OCI-LY3 (cell line): ENCODE measurements around the gene NDUFA8.

Source experiments
- H2AFZ ChIP-seq: fragments of 200-600, 300-600 bp; shearing (Covaris generic); 2 replicates; pipeline ENCODE4 v1.6.0; 2014; ENCODE audit warnings: antibody characterized with exemption, low read depth, low read length
- H3K27ac ChIP-seq: fragments of 200-600, 300-600 bp; sonication (generic); 2 replicates; pipeline ENCODE4 v1.5.1; 2014; ENCODE audit warnings: mild to moderate bottlenecking, low read length, moderate library complexity, mixed read lengths
- H3K27me3 ChIP-seq: fragments of 200-600, 300-600 bp; sonication (generic); 2 replicates; pipeline ENCODE4 v1.6.1; 2014; ENCODE audit warnings: low read depth, low read length, mixed read lengths
- H3K36me3 ChIP-seq: fragments of 200-600, 300-600 bp; sonication (generic); replicated peaks from 2 replicates; pipeline ENCODE3; 2014; ENCODE audit warnings: low read depth, low read length, mixed read lengths
- H3K4me1 ChIP-seq: fragments of 300-600, 200-600 bp; sonication (generic); 2 replicates; pipeline ENCODE4 v1.6.1; 2014; ENCODE audit warnings: low read length, mixed read lengths
- H3K4me2 ChIP-seq: fragments of 200-600, 300-600 bp; sonication (generic); 2 replicates; pipeline ENCODE4 v1.6.1; 2014; ENCODE audit warnings: low read length, mixed read lengths
- H3K4me3 ChIP-seq: fragments of 300-600, 200-600 bp; sonication (generic); 2 replicates; pipeline ENCODE4 v1.5.1; 2014; ENCODE audit warnings: antibody characterized with exemption, mild to moderate bottlenecking, low read length, moderate library complexity
- H3K79me2 ChIP-seq: fragments of 300-600, 200-600 bp; shearing (Covaris generic); 2 replicates; pipeline ENCODE4 v1.6.1; 2014; ENCODE audit warnings: mild to moderate bottlenecking, low read length, mixed read lengths
- H3K9ac ChIP-seq: fragments of 300-600, 200-600 bp; shearing (Covaris generic); 2 replicates; pipeline ENCODE4 v1.6.0; 2014; ENCODE audit warnings: mild to moderate bottlenecking, low read length, moderate library complexity
- H3K9me3 ChIP-seq: fragments of 200-600, 300-600 bp; shearing (Covaris generic); 2 replicates; pipeline ENCODE4 v1.6.1; 2014; ENCODE audit warnings: low read length, mixed read lengths; ENCODE audit not compliant: insufficient read depth
- H4K20me1 ChIP-seq: fragments of 200-600, 300-600 bp; sonication (generic); 2 replicates; pipeline ENCODE4 v1.6.1; 2016; ENCODE audit warnings: low read length, mixed read lengths; ENCODE audit not compliant: insufficient read depth
- CTCF ChIP-seq: fragments of 200-600, 300-600 bp; sonication (generic); IDR thresholded peaks from 2 replicates; pipeline ENCODE4 v1.5.1; 2014; ENCODE audit warnings: antibody characterized with exemption, low read length, low read depth
- EZH2phosphoT487 ChIP-seq: fragments of 200-600 bp; shearing (Covaris generic); IDR thresholded peaks from 2 replicates; pipeline ENCODE4 v1.6.1; 2018; ENCODE audit warnings: antibody characterized with exemption, mixed run types, low read depth

NDUFA8 gene

GRCh38 chr9:122128007-122128968 is 31.3 kb downstream of the NDUFA8 start:
- Histone ChIP-seq H3K9me3 (no peaks in the 10 kb centered on the region), H3K9ac (no peak overlapping the region), H3K36me3 (no peaks in the 10 kb centered on the region), H3K4me2 (no peak overlapping the region), H3K4me3 (no peak overlapping the region), H4K20me1 (no peaks in the 10 kb centered on the region), H3K27ac (no peak overlapping the region), H3K27me3 (0 out of 2 replicates have a peak, but pooled peaks cover 8% of the 10 kb centered on the region), H3K79me2 (no peaks in the 10 kb centered on the region), H2AFZ (no peak overlapping the region), H3K4me1 (peaks cover 7% of the 10 kb centered on the region; the same call in 1 of the 2 replicates)
- no peak for TF ChIP-seq EZH2phosphoT487

- peaks cover 13% of the 10 kb centered on the region for H3K4me1 ChIP-seq
- H4K20me1 ChIP-seq = no peaks in the 10 kb centered on the region
- no peaks in the 10 kb centered on the region for H3K36me3 ChIP-seq
- no peaks in the 10 kb centered on the region for H3K9me3 ChIP-seq
- H3K27ac ChIP-seq = no peak overlapping the region
- H3K9ac ChIP-seq = no peak overlapping the region
- no peak for TF ChIP-seq CTCF
- TF ChIP-seq EZH2phosphoT487 = no peak
- no peaks in the 10 kb centered on the region for H3K79me2 ChIP-seq
- H2AFZ ChIP-seq = 0 out of 2 replicates have a peak overlapping the region, but pooled peaks have one; percentile 47
- H3K4me3 ChIP-seq = peak overlapping the region; percentile 72
- H3K27me3 ChIP-seq = 0 out of 2 replicates have a peak, but pooled peaks cover 8% of the 10 kb centered on the region
- H3K4me2 ChIP-seq = peak overlapping the region; percentile 71
These were observed 32.2 kb downstream of the NDUFA8 start for GRCh38 chr9:122127396-122127798.

DNA sequence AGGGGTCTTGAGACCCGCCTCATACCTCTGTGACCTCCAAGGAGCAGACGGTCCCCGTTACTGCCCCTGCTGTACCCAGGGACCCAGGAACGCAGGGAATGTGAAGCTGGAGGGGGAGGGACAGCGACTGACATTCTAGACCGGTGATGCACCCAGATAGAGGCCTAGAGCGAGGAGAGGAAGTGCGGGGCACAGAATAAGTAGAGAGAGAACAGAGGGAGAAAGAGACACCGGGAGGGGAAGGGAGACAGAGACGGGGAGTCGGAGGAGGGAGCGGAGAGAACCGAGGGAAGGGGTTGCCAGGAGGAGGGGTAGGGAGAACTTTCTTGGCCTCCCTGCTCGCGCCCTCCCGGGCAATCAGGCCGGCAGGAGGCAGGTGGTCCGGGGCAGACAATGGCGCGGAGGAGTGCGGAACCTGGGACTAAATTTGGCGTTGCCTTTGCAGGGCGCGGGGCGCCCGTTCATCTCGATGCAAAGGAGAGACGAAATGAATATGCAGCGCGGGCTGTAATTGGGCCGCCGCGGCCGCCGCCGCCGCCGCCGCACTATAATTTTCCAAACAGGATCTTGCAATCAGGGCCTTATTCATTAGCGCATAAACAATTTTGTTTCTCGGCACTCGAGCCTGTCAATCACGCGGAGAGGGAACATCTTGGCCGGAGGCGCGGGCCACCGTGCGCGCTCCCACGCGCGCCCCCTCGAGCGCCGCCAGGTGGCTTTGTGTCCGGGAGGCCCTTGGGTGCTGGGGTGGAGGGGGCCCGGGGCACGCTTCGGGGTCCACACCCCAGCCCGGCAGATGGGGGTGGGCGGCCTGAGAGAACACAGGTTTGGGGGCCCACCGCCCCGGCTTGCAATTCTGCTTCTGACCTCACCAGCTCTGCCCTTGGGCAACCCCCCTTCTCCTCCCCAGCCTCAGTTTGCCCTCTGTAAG is 33.0 kb downstream of the NDUFA8 start:
- H3K9me3 ChIP-seq = no peaks in the 10 kb centered on the region
- peak overlapping the region; percentile 47 for H2AFZ ChIP-seq
- H3K27me3 ChIP-seq = 0 out of 2 replicates have a peak, but pooled peaks cover 8% of the 10 kb centered on the region
- H3K4me3 ChIP-seq = peak overlapping the region; percentile 72
- no peak overlapping the region for H3K27ac ChIP-seq
- peak overlapping the region; percentile 71 for H3K4me2 ChIP-seq
- no peaks in the 10 kb centered on the region for H4K20me1 ChIP-seq
- H3K36me3 ChIP-seq = no peaks in the 10 kb centered on the region
- peak overlapping the region; percentile 22; the same call in 1 of the 2 replicates for H3K9ac ChIP-seq
- TF ChIP-seq EZH2phosphoT487 (no peak), CTCF (no peak)
- peaks cover 13% of the 10 kb centered on the region for H3K4me1 ChIP-seq
- no peaks in the 10 kb centered on the region for H3K79me2 ChIP-seq

DNA sequence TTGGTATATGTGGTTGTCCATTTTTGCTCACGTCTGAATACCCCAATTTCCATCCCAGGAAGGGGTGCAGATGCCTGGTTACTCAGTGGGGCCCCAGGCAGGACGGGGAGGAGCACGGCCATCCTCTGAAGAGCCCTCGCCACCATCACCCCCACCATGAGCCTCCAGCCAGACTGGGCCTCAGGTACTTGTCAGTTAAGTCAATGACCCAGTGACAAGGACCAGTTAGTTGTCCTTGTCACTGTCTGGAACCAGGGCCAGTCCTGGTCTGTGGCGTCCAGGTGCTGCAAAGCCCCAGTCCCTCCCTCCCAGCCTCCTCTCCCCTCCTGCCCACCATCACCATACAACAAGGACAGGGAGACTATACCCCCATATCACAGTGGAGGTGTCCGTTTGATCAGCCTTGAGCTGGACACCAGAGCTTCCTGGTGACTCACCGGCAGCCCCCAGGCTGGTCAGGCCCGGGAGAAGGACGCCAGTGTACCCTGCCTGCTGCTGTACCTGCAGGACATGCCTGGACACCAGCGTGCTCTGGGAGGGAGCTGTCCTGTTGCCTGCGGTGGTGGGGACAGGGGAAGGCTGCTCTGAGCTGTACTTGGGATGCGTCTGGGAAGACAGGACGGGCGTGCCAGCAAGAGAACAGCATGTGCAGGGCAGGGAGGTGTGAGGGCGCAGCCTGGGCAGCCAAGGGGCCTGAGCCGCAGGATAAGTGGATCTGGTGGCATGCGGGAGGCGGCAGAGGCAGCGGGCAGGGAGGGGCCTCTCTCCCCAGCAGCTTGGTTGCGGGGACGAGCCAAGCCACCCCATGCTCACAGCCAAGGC is 33.9 kb downstream of the NDUFA8 start:
- H3K36me3 ChIP-seq = no peaks in the 10 kb centered on the region
- H2AFZ ChIP-seq = peak overlapping the region; percentile 47
- H4K20me1 ChIP-seq = no peaks in the 10 kb centered on the region
- peak overlapping the region; percentile 71 for H3K4me2 ChIP-seq
- 0 out of 2 replicates have a peak, but pooled peaks cover 8% of the 10 kb centered on the region for H3K27me3 ChIP-seq
- H3K4me3 ChIP-seq = peak overlapping the region; percentile 72
- no peaks in the 10 kb centered on the region for H3K79me2 ChIP-seq
- no peak overlapping the region for H3K27ac ChIP-seq
- H3K4me1 ChIP-seq = peaks cover 13% of the 10 kb centered on the region
- no peak overlapping the region for H3K9ac ChIP-seq
- TF ChIP-seq CTCF (no peak), EZH2phosphoT487 (no peak)
- H3K9me3 ChIP-seq = no peaks in the 10 kb centered on the region
